Measurements from ENCODE around the gene CR1. TPM values are rescaled to one million over a fixed set of nuclear protein-coding genes. Genes with fewer than 3 reads are reported as not detected.
A peak's percentile ranks its signal among the peaks of the same experiment; 100 is the strongest.

Gene CR1
- total and polyA plus RNA-seq, 9 of the 15 experiments (the other 6 are each of a cell fraction or from before 2014, with no cell fraction given), result 0.07 to 0.47 (median 0.18) TPM

GRCh38 chr1:207670997-207671396 lies 175.0 kb downstream of the CR1 start (continued):
- no peak for TF ChIP-seq ZMIZ1 (IDR thresholded peaks at IDR 0.05; ENCODE audit: low read depth in 2 of 2, low read length in 2 of 2)
- no peak for TF ChIP-seq SNAPC5 (CRISPR knock-in tag; IDR thresholded peaks at IDR 0.05)
- peak; percentile 88 for TF ChIP-seq PKNOX1 (IDR thresholded peaks at IDR 0.05)
- TF ChIP-seq DACH1 (IDR thresholded peaks at IDR 0.05; ENCODE audit: partially characterized antibody), result no peak
- TF ChIP-seq AFF4 (CRISPR knock-in tag; IDR thresholded peaks at IDR 0.05), result no peak
- TF ChIP-seq BCLAF1 (IDR thresholded peaks at IDR 0.05; ENCODE audit: borderline replicate concordance in 1 of 2, control insufficient read depth in 1 of 2, low read depth in 2 of 2, low read length in 1 of 2), result no peak
- TF ChIP-seq HDAC2 (IDR thresholded peaks at IDR 0.05), result peak; percentile 64; the same call in 1 of the 2 replicates
- TF ChIP-seq ZNF551 (CRISPR knock-in tag; IDR thresholded peaks at IDR 0.05), result no peak
- TF ChIP-seq SAP30 (IDR thresholded peaks at IDR 0.05; ENCODE audit: borderline replicate concordance, insufficient read depth, low read depth, low read length, poor library complexity, severe bottlenecking), result no peak
- TF ChIP-seq TRIM25 (IDR thresholded peaks at IDR 0.05; ENCODE audit: borderline replicate concordance), result no peak
- TF ChIP-seq ZFP1 (CRISPR knock-in tag; IDR thresholded peaks at IDR 0.05), result no peak
- TF ChIP-seq POLR2B (IDR thresholded peaks at IDR 0.05; ENCODE audit: low read depth, partially characterized antibody), result no peak
- TF ChIP-seq SRSF9 (IDR thresholded peaks at IDR 0.05; ENCODE audit: borderline replicate concordance, low read depth, low read length), result no peak
- TF ChIP-seq MAFF (IDR thresholded peaks at IDR 0.05; ENCODE audit: low read length), result peak; percentile 84
